BE2C (cell line): ENCODE results near the gene TTYH3.

Experiments
- DNase-seq: peaks from one replicate; pipeline ENCODE4 v3.0.0-alpha.2; 2020
- H3K27me3 ChIP-seq: fragments of 250-450 bp; sonication (Bioruptor Pico); 2 replicates; pipeline ENCODE4 v1.5.1; 2020; ENCODE audit warnings: mild to moderate bottlenecking
- H3K36me3 ChIP-seq: fragments of 250-450 bp; sonication (Bioruptor Pico); 2 replicates; pipeline ENCODE4 v1.5.1; 2020; ENCODE audit warnings: mild to moderate bottlenecking
- H3K4me1 ChIP-seq: fragments of 250-450 bp; sonication (Bioruptor Pico); 2 replicates; pipeline ENCODE4 v1.5.1; 2020
- H3K4me3 ChIP-seq: 2 replicates; pipeline ENCODE4 v1.5.1; 2011; ENCODE audit warnings: low read depth, low read length
- H3K9me3 ChIP-seq: fragments of 250-450 bp; sonication (Bioruptor Pico); 2 replicates; pipeline ENCODE4 v1.5.1; 2020
- TF ChIP-seq, protein P1 (sequence below): IDR thresholded peaks from 2 replicates; pipeline ENCODE4 v1.5.1; 2012; ENCODE audit warnings: mild to moderate bottlenecking, low read depth, low read length

The TTYH3 gene

DNA sequence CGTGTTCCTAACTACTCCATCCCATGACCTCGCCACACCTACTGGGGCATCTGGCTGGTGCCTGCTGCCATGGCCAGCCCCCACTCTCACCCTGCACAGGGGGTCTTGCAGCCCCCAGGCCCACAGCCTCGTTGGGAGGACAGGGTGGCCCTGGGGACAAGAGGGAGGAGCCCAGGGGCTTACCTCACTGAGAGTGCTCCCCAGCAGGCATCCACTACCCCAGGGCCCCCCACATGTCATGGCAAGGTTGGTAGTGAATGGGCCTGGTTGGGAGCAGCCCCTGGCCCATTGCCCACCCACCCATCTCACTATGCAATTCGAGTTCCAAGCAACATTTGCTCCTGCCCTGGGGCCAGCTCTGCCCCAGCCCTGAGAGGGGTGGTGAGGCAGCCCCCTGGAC lies 32.2 kb downstream of the TTYH3 start:
- TF ChIP-seq, protein P1, sequence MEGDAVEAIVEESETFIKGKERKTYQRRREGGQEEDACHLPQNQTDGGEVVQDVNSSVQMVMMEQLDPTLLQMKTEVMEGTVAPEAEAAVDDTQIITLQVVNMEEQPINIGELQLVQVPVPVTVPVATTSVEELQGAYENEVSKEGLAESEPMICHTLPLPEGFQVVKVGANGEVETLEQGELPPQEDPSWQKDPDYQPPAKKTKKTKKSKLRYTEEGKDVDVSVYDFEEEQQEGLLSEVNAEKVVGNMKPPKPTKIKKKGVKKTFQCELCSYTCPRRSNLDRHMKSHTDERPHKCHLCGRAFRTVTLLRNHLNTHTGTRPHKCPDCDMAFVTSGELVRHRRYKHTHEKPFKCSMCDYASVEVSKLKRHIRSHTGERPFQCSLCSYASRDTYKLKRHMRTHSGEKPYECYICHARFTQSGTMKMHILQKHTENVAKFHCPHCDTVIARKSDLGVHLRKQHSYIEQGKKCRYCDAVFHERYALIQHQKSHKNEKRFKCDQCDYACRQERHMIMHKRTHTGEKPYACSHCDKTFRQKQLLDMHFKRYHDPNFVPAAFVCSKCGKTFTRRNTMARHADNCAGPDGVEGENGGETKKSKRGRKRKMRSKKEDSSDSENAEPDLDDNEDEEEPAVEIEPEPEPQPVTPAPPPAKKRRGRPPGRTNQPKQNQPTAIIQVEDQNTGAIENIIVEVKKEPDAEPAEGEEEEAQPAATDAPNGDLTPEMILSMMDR = no peak
- Histone ChIP-seq H3K4me1 (peaks cover 10% of the 10 kb centered on the region; the same call in 1 of the 2 replicates), H3K9me3 (no peaks in the 10 kb centered on the region), H3K27me3 (no peaks in the 10 kb centered on the region), H3K4me3 (no peak overlapping the region), H3K36me3 (peaks cover 14% of the 10 kb centered on the region)
- DNase-seq = no peak

DNA sequence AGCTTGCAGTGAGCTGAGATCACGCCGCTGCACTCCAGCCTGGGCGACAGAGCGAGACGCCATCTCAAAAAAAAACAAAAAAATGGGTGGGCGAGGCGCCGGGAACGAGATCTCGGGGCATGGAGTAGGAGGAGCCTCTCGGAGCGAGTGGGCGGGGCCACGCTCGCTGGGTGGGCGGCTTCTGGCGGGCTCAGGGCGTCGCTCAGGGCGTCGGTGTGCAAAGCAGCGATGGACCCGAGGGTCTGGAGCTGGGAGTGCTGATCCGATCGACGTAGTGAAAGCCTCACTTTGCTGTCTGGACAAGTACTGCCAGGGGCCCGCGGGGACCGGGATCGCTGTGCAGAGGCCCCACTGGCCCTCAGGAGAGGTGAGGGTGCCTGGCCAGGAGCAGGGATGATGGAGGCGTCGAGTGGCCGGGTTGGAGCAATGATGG lies 33.6 kb downstream of the TTYH3 start:
- H3K9me3 ChIP-seq = no peaks in the 10 kb centered on the region
- TF ChIP-seq, protein P1 = no peak
- no peaks in the 10 kb centered on the region for H3K27me3 ChIP-seq
- H3K36me3 ChIP-seq = peaks cover 9% of the 10 kb centered on the region
- H3K4me1 ChIP-seq = peaks cover 6% of the 10 kb centered on the region; the same call in 1 of the 2 replicates
- no peak for DNase-seq
- H3K4me3 ChIP-seq = no peak overlapping the region

DNA sequence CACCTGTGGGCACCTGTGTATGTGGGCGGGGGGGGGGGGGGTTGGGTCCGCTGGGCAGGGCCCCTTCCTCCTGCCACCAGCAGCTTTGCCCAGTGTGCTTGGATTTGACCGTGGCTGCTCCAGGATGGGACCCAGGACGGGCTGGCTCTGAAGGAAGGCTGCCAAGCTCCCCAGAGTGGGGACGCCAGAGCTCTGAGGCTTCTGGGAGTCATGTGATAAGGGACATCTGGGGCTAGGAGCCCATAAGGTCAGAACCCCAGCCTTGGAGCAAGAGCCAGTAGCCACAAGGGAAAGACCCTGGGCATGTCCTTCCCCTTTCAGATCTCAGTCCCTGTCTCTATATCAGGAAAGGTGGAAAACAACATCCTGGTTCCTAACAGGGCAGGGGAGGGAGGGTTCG lies 34.4 kb downstream of the TTYH3 start:
- H3K4me3 ChIP-seq = no peak overlapping the region
- H3K9me3 ChIP-seq = no peaks in the 10 kb centered on the region
- H3K27me3 ChIP-seq = no peaks in the 10 kb centered on the region
- H3K36me3 ChIP-seq = peaks cover 9% of the 10 kb centered on the region
- TF ChIP-seq, protein P1 = no peak
- no peak for DNase-seq
- H3K4me1 ChIP-seq = no peaks in the 10 kb centered on the region; the same call in 1 of the 2 replicates

DNA sequence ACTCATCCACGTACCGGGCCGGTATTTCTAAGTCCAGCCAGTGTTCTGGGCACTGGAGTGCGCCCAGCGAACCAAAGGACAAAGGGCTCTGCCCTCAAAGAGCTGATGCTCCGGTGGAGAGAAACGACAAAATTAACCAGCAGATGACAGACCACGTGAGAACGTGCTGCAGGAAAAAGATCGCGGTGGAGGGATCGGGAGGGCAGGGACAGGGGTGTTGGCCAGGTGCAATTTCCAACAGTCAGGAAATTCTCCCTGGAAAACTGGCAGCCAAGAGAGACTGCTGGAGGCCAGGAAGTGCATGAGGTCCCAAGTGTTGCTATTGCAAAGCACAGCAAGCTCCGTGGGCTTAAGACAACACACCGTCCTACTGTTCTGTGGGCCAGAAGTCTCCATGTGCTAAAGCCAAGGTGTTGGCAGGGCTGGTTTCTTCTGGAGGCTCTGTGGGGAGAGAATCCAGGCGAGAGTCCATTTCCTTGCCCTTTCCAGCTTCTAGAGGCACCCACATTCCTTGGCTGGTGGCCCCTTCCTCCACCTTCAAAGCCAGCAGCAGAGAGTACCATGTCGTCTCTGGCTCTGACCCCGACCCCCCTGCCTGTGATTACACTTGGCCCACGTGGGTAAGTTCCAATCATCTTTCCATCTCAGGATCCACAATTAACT lies 34.9 kb downstream of the TTYH3 start:
- Histone ChIP-seq H3K27me3 (no peaks in the 10 kb centered on the region), H3K9me3 (no peaks in the 10 kb centered on the region), H3K4me3 (no peak overlapping the region), H3K36me3 (peaks cover 5% of the 10 kb centered on the region), H3K4me1 (no peaks in the 10 kb centered on the region; the same call in 1 of the 2 replicates)
- DNase-seq = no peak
- TF ChIP-seq, protein P1 = no peak

DNA sequence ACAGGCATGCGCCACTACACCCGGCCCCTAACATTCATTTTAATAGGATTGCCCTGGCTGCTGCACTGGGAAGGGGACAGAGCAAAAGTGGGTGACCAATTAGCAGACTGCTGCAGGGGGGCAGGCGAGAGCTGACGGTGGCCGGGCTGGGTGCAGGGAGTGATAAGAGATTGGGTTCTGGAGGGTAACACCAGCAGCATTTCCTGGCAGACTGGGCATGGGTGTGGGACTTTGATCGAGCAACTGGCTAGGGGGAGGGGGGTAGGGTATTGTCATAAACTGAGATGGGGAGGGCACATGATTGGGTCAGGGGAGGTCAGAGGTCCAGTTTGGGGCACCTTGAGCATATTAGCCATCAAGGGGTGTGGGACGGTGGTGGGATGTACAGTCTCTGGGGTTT lies 36.1 kb downstream of the TTYH3 start:
- DNase-seq = no peak
- Histone ChIP-seq H3K9me3 (no peaks in the 10 kb centered on the region), H3K27me3 (no peaks in the 10 kb centered on the region), H3K36me3 (no peaks in the 10 kb centered on the region), H3K4me3 (no peak overlapping the region), H3K4me1 (no peaks in the 10 kb centered on the region; the same call in 1 of the 2 replicates)
- TF ChIP-seq, protein P1 = no peak

DNA sequence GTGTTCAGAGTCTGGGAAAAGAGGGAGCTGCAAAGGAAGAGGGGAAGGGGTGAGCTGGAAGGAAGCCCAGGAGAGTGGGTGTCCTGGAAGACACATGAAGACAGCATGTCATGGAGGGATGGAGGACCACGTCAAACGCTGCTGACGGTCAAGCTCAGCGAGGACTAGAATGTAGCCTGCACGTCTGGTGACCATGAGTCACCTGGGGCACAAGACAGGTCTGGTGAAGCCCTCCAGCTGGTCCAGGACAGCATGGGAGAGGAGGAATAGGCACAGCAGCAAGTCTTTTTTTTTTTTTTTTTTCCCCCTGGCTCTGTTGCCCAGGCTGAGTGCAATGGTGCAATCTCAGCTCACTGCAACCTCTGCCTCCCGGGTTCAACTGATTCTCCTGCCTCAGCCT lies 36.6 kb downstream of the TTYH3 start:
- H3K4me1 ChIP-seq = no peaks in the 10 kb centered on the region
- peak; percentile 28 for DNase-seq
- TF ChIP-seq, protein P1 = no peak
- no peaks in the 10 kb centered on the region for H3K36me3 ChIP-seq
- no peaks in the 10 kb centered on the region for H3K9me3 ChIP-seq
- H3K27me3 ChIP-seq = no peaks in the 10 kb centered on the region
- H3K4me3 ChIP-seq = no peak overlapping the region
